BLaER1 (cell line): ENCODE data around the gene UNKL.
A peak's percentile ranks its signal among the peaks of the same experiment; 100 is the strongest.

Experiments
- H3K27ac ChIP-seq: shearing (Covaris generic); formaldehyde crosslinking; 2 replicates; pipeline ENCODE4 v1.8.1; 2022
- H3K27me3 ChIP-seq: shearing (Covaris generic); formaldehyde crosslinking; 2 replicates; pipeline ENCODE4 v1.8.1; 2022
- H3K36me3 ChIP-seq: shearing (Covaris generic); formaldehyde crosslinking; 2 replicates; pipeline ENCODE4 v1.8.1; 2022
- H3K4me1 ChIP-seq: shearing (Covaris generic); formaldehyde crosslinking; 2 replicates; pipeline ENCODE4 v1.8.1; 2022
- H3K4me2 ChIP-seq: shearing (Covaris generic); formaldehyde crosslinking; 2 replicates; pipeline ENCODE4 v1.8.1; 2022
- H3K4me3 ChIP-seq: shearing (Covaris generic); formaldehyde crosslinking; 2 replicates; pipeline ENCODE4 v1.8.1; 2022
- H3K9ac ChIP-seq: shearing (Covaris generic); formaldehyde crosslinking; 2 replicates; pipeline ENCODE4 v1.8.1; 2022
- H3K9me3 ChIP-seq: shearing (Covaris generic); formaldehyde crosslinking; 2 replicates; pipeline ENCODE4 v1.8.1; 2022
- H4K20me1 ChIP-seq: shearing (Covaris generic); formaldehyde crosslinking; 2 replicates; pipeline ENCODE4 v1.8.1; 2022
- Cebpa-rat ChIP-seq: shearing (Covaris generic); IDR thresholded peaks from 2 replicates; pipeline ENCODE4 v1.8.1; 2022

Gene UNKL, protein sequence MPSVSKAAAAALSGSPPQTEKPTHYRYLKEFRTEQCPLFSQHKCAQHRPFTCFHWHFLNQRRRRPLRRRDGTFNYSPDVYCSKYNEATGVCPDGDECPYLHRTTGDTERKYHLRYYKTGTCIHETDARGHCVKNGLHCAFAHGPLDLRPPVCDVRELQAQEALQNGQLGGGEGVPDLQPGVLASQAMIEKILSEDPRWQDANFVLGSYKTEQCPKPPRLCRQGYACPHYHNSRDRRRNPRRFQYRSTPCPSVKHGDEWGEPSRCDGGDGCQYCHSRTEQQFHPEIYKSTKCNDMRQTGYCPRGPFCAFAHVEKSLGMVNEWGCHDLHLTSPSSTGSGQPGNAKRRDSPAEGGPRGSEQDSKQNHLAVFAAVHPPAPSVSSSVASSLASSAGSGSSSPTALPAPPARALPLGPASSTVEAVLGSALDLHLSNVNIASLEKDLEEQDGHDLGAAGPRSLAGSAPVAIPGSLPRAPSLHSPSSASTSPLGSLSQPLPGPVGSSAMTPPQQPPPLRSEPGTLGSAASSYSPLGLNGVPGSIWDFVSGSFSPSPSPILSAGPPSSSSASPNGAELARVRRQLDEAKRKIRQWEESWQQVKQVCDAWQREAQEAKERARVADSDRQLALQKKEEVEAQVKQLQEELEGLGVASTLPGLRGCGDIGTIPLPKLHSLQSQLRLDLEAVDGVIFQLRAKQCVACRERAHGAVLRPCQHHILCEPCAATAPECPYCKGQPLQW

DNA sequence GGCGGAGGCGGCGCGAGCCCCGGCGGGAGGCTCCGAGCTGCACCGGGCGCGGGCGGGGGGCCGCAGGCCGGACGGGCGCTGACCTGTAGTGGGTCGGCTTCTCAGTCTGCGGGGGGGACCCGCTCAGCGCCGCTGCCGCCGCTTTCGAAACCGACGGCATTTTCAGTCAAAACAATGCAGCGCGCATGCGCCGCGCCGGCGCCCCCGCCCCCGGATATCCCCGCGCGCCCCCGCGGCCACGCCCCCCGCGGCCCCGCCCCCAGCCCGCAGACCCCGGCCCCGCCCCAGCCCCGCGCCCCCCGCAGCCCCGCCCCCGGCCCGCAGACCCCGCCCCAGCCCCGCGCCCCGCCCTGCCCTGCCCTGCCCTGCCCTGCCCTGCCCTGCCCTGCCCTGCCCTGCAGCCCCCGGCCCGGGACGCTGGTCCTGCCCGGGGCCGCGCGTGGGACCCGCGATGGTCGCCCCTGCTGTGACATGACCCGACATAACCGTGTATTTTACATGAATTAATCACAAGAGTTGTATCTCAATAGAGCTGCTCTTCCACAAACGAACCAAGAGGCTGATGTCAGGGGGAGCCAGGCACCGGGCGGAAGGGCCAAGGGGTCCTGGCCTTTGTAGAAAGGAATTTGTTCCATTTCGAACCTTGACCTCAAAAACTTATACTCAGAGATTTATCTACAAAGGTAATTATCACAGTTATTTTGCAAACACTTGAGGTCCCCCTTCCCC is at the start of gene UNKL:
TSS of gene UNKL (minus strand) at position 173 of the 729 bp plus-strand sequence. CDS start at position 160, 13 bp downstream.
- Histone ChIP-seq H3K9me3 (no peaks in the 10 kb centered on the region), H3K4me1 (peaks cover 65% of the 10 kb centered on the region), H3K4me3 (peak within 1 kb of the TSS; percentile 98), H3K36me3 (peaks cover 41% of the 10 kb centered on the region), H4K20me1 (peaks cover 46% of the 10 kb centered on the region), H3K9ac (peak within 1 kb of the TSS; percentile 96), H3K27ac (peak within 1 kb of the TSS; percentile 96), H3K27me3 (no peaks in the 10 kb centered on the region), H3K4me2 (peak within 1 kb of the TSS; percentile 96)
- no peak for TF ChIP-seq Cebpa-rat

DNA sequence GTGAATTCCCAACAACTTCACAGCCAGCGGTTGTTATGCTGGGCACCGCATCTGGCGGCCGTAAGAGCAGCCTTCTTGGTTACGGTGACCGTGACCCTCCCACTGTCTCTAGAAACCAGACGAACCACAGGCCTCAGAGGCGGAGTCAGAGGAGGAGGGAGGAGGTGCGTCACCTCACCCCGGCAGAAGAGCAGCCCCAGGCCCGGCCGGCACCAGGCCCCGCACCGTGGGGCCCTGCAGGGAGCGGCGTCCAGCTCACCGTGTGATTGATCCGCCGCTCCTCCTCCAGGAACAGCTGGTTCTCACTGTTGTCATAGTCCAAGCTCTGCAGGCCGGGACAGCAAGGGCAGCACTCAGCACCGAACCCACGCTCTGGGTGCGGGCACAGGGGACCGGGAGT is 46.6 kb upstream of the UNKL start:
- peaks cover 90% of the 10 kb centered on the region for H3K36me3 ChIP-seq

DNA sequence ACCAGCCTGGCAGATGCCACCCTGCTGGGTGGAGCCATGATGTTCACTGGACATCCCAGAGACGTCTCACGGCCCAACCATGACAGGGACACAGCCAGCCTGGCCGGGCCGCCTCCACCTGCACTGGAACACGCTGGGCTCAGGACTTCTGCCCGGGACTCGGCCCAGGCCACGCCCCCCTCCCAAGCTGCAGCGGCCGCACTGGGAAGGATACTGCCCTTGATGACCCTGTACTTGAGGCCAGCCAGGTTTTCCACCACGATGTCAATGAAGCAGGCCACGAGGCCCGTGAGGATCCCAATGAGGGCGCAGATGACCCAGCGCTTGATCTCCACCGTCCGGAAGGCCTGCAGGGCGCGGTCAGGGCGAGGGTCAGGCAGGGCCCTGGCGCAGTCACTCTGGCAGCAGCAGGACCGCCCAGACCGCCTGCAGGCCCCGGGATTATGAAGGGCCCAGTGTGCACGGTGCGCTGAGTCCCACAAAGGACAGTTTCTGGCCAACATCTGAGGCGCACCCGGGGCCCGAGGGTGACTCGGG is 46.2 kb upstream of the UNKL start:
- Histone ChIP-seq H4K20me1 (peaks cover 96% of the 10 kb centered on the region), H3K27me3 (no peaks in the 10 kb centered on the region), H3K36me3 (peaks cover 90% of the 10 kb centered on the region), H3K4me1 (peaks cover 62% of the 10 kb centered on the region), H3K4me2 (peak overlapping the region; percentile 93), H3K9ac (no peak overlapping the region), H3K4me3 (no peak overlapping the region), H3K9me3 (no peaks in the 10 kb centered on the region), H3K27ac (peak overlapping the region; percentile 84)
- TF ChIP-seq Cebpa-rat: no peak

More for the DNA sequence above, 46.6 kb upstream of the UNKL start:
- H3K4me1 ChIP-seq: peaks cover 62% of the 10 kb centered on the region
- peaks cover 96% of the 10 kb centered on the region for H4K20me1 ChIP-seq
- H3K9me3 ChIP-seq: no peaks in the 10 kb centered on the region
- H3K9ac ChIP-seq: no peak overlapping the region
- 0 out of 2 replicates have a peak overlapping the region, but pooled peaks have one; percentile 84 for H3K27ac ChIP-seq
- H3K27me3 ChIP-seq: no peaks in the 10 kb centered on the region
- TF ChIP-seq Cebpa-rat: no peak
- H3K4me2 ChIP-seq: 0 out of 2 replicates have a peak overlapping the region, but pooled peaks have one; percentile 93
- no peak overlapping the region for H3K4me3 ChIP-seq

DNA sequence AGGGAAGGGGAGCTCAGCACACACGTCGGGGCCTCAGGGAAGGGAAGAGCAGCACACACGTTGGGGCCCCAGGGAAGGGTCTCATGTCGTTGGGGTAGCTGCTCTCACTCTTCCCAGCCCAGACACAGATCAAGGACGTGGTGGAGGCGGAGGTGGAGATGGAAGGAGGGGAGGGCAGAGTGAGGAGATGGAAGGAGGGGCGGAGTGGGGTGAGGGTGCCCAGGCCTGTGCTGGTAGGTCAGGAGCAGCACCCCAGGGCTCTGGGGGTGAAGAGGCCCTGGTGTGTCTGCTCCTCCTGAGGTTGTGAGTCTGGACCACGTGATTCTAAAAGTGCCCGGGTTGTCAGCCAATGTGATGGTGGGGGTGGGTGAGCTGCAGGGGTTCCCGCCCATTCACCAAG is 45.5 kb upstream of the UNKL start:
- Histone ChIP-seq H3K36me3 (peaks cover 90% of the 10 kb centered on the region), H4K20me1 (peaks cover 89% of the 10 kb centered on the region), H3K27me3 (no peaks in the 10 kb centered on the region), H3K4me2 (peak overlapping the region; percentile 93), H3K9me3 (no peaks in the 10 kb centered on the region), H3K4me1 (peaks cover 65% of the 10 kb centered on the region), H3K4me3 (no peak overlapping the region), H3K27ac (peak overlapping the region; percentile 84), H3K9ac (peak overlapping the region; percentile 70)
- TF ChIP-seq Cebpa-rat: no peak

DNA sequence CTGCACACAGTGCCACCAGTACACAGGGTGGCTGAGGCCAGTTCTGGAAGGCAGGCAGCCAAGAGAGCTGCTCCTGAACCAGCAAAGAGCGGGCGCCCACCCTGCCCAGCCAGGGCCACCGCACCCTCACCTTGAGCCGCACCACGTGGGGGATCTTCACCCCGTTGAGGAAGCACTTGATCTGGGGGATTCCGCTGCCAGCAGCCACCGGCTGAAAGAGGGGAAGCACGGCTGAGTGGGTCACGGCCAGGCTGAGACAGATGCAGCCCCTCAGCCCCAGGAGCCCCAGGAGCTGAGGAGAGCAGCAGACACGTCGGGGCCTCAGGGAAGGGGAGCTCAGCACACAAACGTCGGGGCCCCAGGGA is 44.5 kb upstream of the UNKL start:
- peak overlapping the region; percentile 84 for H3K27ac ChIP-seq
- peaks cover 90% of the 10 kb centered on the region for H3K36me3 ChIP-seq
- H3K4me2 ChIP-seq: peak overlapping the region; percentile 93
- TF ChIP-seq Cebpa-rat: no peak
- no peaks in the 10 kb centered on the region for H3K9me3 ChIP-seq
- H3K9ac ChIP-seq: peak overlapping the region; percentile 70
- H4K20me1 ChIP-seq: peaks cover 80% of the 10 kb centered on the region
- no peaks in the 10 kb centered on the region for H3K27me3 ChIP-seq
- no peak overlapping the region for H3K4me3 ChIP-seq
- H3K4me1 ChIP-seq: peaks cover 75% of the 10 kb centered on the region

DNA sequence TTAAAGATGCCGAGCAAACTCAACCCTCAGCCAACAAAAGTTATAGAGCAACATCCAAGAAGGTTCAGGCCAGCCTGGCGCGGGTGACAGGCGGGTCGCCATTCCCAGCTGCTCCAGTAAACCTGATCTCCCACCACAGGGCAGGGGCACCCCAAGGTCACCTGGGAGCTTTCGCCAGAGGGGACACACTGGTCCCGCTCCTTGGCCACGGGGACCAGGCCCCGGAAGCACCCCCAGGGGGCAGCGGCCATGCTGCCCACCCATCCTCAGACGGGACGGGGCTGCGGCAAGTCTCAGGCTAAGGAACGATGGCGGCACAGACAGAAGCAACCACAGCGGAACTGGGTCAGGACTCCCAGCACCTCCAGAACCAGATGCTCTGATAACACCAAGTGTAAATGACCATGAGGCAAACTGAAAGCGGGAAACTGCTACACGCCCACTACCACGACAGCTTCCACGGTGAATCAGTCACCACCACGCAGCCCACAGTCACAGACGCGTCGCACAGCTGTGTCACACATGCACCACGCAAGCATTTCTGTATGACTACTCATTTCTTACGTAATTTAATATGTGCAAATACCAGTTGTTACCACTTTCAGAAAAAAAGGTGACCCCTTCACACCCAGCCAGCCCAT is 44.0 kb upstream of the UNKL start:
- H3K27ac ChIP-seq: peak overlapping the region; percentile 84
- H3K4me1 ChIP-seq: peaks cover 80% of the 10 kb centered on the region
- peak overlapping the region; percentile 70 for H3K9ac ChIP-seq
- H3K4me2 ChIP-seq: peak overlapping the region; percentile 93
- H3K27me3 ChIP-seq: no peaks in the 10 kb centered on the region
- no peak overlapping the region for H3K4me3 ChIP-seq
- TF ChIP-seq Cebpa-rat: no peak
- H4K20me1 ChIP-seq: peaks cover 76% of the 10 kb centered on the region
- no peaks in the 10 kb centered on the region for H3K9me3 ChIP-seq
- H3K36me3 ChIP-seq: peaks cover 90% of the 10 kb centered on the region

DNA sequence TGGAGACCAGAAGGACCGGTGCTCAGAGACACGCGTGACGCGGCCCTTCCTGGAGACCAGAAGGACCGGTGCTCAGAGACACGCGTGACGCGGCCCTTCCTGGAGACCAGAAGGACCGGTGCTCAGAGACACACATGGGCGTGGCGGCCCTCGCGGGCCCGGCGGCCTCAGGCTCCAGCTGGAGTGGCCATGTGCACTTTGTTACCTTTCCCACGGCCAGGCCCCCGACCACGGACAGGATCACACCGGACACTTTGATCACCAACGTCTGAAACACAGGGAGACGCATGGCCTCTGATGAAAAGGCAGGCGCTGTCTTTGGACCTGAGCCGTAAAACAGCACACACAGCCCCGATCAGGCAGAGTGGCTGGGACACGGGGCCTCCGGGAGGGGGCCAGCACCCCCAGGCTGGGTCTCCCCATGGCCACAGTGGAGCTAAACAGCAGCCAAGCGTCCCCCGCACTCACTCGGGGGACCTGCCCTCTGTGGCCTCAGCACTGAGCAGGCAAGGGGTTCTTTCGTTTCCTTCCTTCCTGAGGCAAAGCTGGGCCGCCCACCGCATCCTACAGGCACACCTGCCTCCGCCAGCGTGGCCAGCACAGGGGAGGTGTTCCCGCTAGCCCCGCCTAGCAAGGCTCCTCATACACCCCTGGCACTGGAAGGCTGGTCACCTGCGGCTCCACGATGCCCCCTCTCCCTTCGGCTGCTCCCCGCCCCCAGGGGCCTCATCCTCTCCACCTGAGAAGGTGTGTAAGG is 43.2 kb upstream of the UNKL start:
- peaks cover 90% of the 10 kb centered on the region for H3K36me3 ChIP-seq
- H4K20me1 ChIP-seq: peaks cover 68% of the 10 kb centered on the region
- H3K4me1 ChIP-seq: peaks cover 83% of the 10 kb centered on the region

DNA sequence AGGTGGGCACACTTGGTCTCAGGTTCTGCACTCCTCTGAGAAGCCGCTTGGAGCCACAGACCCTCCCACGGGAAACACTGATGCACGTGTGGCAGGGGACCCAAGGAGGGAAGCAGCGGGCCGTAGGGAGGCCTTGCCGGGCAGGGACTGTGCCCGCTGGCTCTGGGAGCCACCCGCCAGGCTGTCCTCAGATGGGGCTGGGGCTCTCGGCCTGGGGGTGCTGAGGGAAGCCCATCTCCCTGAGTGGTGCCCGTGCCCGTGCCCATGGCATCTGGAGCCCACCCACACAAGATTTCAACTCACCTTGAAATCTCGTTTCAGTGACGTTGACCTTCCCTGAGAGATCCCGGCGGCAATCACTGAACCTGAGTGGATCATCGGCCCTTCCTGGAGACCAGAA is 42.4 kb upstream of the UNKL start:
- Histone ChIP-seq H3K36me3 (peaks cover 90% of the 10 kb centered on the region), H3K4me1 (peaks cover 83% of the 10 kb centered on the region)
- TF ChIP-seq Cebpa-rat: no peak

More for the DNA sequence above, 43.2 kb upstream of the UNKL start:
- peak overlapping the region; percentile 84 for H3K27ac ChIP-seq
- H3K9me3 ChIP-seq: no peaks in the 10 kb centered on the region
- no peaks in the 10 kb centered on the region for H3K27me3 ChIP-seq
- H3K4me2 ChIP-seq: peak overlapping the region; percentile 93
- H3K9ac ChIP-seq: peak overlapping the region; percentile 70
- H3K4me3 ChIP-seq: peak overlapping the region; percentile 31; the same call in 1 of the 2 replicates
- TF ChIP-seq Cebpa-rat: no peak

More for the DNA sequence above, 42.4 kb upstream of the UNKL start:
- Histone ChIP-seq H3K27me3 (no peaks in the 10 kb centered on the region), H3K4me3 (no peak overlapping the region), H4K20me1 (peaks cover 61% of the 10 kb centered on the region), H3K9me3 (no peaks in the 10 kb centered on the region), H3K9ac (peak overlapping the region; percentile 63), H3K4me2 (peak overlapping the region; percentile 93), H3K27ac (peak overlapping the region; percentile 84)
